ENCODE data around the gene TSPEAR. TPM values are rescaled to one million over a fixed set of nuclear protein-coding genes. Genes with fewer than 3 reads are reported as not detected.
A peak's percentile ranks its signal among the peaks of the same experiment; 100 is the strongest.

The TSPEAR gene
- total and polyA plus RNA-seq, 10 donors: 0.02 to 0.22 (median 0.03) TPM; not detected in 7

GRCh38 chr21:44502171-44502958, 209.0 kb downstream of the TSPEAR start:
- peaks cover 0 to 28% (median 9%) of the 10 kb centered on the region in 6 donors for H3K4me1 ChIP-seq
- H3K27me3 ChIP-seq (replicated peaks in 1 of 7): peaks cover 0 to 24% (median 0%) of the 10 kb centered on the region in 7 donors
- no peaks in the 10 kb centered on the region for H3K36me3 ChIP-seq
- 74 to 83% (median 78%) methylated on average over 27 of the region's 27 CpGs for WGBS, 5 donors
- no peak for DNase-seq
- TF ChIP-seq POLR2AphosphoS5 (IDR thresholded peaks at IDR 0.05) (no peak), POLR2A (IDR thresholded peaks at IDR 0.05) (no peak)
- TF ChIP-seq, protein P1, sequence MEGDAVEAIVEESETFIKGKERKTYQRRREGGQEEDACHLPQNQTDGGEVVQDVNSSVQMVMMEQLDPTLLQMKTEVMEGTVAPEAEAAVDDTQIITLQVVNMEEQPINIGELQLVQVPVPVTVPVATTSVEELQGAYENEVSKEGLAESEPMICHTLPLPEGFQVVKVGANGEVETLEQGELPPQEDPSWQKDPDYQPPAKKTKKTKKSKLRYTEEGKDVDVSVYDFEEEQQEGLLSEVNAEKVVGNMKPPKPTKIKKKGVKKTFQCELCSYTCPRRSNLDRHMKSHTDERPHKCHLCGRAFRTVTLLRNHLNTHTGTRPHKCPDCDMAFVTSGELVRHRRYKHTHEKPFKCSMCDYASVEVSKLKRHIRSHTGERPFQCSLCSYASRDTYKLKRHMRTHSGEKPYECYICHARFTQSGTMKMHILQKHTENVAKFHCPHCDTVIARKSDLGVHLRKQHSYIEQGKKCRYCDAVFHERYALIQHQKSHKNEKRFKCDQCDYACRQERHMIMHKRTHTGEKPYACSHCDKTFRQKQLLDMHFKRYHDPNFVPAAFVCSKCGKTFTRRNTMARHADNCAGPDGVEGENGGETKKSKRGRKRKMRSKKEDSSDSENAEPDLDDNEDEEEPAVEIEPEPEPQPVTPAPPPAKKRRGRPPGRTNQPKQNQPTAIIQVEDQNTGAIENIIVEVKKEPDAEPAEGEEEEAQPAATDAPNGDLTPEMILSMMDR (IDR thresholded peaks at IDR 0.05 in 8 of 11, conservative IDR thresholded peaks at IDR 0.05 in 3 of 11): no peak
- no peaks in the 10 kb centered on the region for H3K9me3 ChIP-seq
- no peak overlapping the region for H3K4me3 ChIP-seq
- H3K27ac ChIP-seq: peak overlapping the region in 5 of 8 donors; percentile 17 to 82 (median 79)
- intact Hi-C loops (cut with DNase I; ENCODE audit: low total_unique reads): no loop called here

DNA sequence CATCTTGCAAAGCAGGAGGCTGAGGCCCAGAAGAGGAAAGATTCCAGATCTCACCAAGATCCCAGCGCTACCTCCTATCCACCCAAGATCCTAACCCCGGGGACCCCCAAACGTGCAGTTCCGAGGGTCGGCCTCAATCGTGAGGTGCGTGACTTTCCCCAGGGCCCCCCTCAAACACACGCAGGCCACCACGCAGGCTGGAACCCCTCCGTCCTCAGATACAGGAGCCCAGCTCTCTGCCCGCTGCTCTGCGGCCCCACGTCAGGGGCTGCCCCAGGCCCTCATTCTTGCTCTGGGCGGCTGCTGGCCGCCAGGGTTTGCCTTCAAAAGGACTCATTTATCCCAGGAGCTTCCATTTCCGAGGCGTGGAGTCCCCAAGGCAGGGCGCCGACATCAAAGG, 211.3 kb downstream of the TSPEAR start:
- H3K9me3 ChIP-seq: no peaks in the 10 kb centered on the region
- no peak for DNase-seq
- TF ChIP-seq POLR2AphosphoS5 (IDR thresholded peaks at IDR 0.05) (no peak), POLR2A (IDR thresholded peaks at IDR 0.05) (no peak)
- TF ChIP-seq, protein P1 (IDR thresholded peaks at IDR 0.05 in 8 of 11, conservative IDR thresholded peaks at IDR 0.05 in 3 of 11): no peak
- H3K4me1 ChIP-seq: peaks cover 0 to 25% (median 4%) of the 10 kb centered on the region in 6 donors
- H3K27ac ChIP-seq: no peak overlapping the region
- WGBS, 5 donors: 88 to 93% (median 91%) methylated on average over 19 of the region's 19 CpGs
- intact Hi-C loops (cut with DNase I; ENCODE audit: low total_unique reads): no loop called here
- H3K36me3 ChIP-seq: no peaks in the 10 kb centered on the region
- no peak overlapping the region for H3K4me3 ChIP-seq
- peaks cover 0 to 38% (median 0%) of the 10 kb centered on the region in 7 donors for H3K27me3 ChIP-seq (replicated peaks in 1 of 7)

GRCh38 chr21:44499631-44500030, 211.7 kb downstream of the TSPEAR start:
- peaks cover 0 to 26% (median 2%) of the 10 kb centered on the region in 6 donors for H3K4me1 ChIP-seq
- no peaks in the 10 kb centered on the region for H3K9me3 ChIP-seq
- no peak overlapping the region for H3K27ac ChIP-seq
- no peak overlapping the region for H3K4me3 ChIP-seq
- no peak for DNase-seq
- intact Hi-C loops (cut with DNase I; ENCODE audit: low total_unique reads): no loop called here
- H3K36me3 ChIP-seq: no peaks in the 10 kb centered on the region
- H3K27me3 ChIP-seq (replicated peaks in 1 of 7): peaks cover 0 to 43% (median 0%) of the 10 kb centered on the region in 7 donors
- TF ChIP-seq, protein P1 (IDR thresholded peaks at IDR 0.05 in 8 of 11, conservative IDR thresholded peaks at IDR 0.05 in 3 of 11): no peak
- no peak for TF ChIP-seq POLR2AphosphoS5 (IDR thresholded peaks at IDR 0.05)
- TF ChIP-seq POLR2A (IDR thresholded peaks at IDR 0.05): no peak
- 85 to 94% (median 89%) methylated on average over 3 to 23 of the region's 23 CpGs for WGBS, 5 donors

GRCh38 chr21:44499211-44499560, 212.2 kb downstream of the TSPEAR start:
- Histone ChIP-seq H3K4me3 (no peak overlapping the region), H3K27me3 (replicated peaks in 1 of 7) (peaks cover 0 to 47% (median 0%) of the 10 kb centered on the region in 7 donors), H3K36me3 (no peaks in the 10 kb centered on the region), H3K9me3 (no peaks in the 10 kb centered on the region), H3K4me1 (peaks cover 0 to 25% (median 2%) of the 10 kb centered on the region in 6 donors), H3K27ac (no peak overlapping the region)
- TF ChIP-seq POLR2A (IDR thresholded peaks at IDR 0.05): no peak
- TF ChIP-seq, protein P1 (IDR thresholded peaks at IDR 0.05 in 8 of 11, conservative IDR thresholded peaks at IDR 0.05 in 3 of 11): no peak
- no peak for TF ChIP-seq POLR2AphosphoS5 (IDR thresholded peaks at IDR 0.05)
- WGBS, 5 donors: 84 to 96% (median 92%) methylated on average over 15 to 18 of the region's 18 CpGs
- no peak for DNase-seq
- intact Hi-C loops (cut with DNase I; ENCODE audit: low total_unique reads): no loop called here

Data from spleen (tissue), 11 donors.